ENCODE data around the gene PITPNB.

PITPNB gene

DNA sequence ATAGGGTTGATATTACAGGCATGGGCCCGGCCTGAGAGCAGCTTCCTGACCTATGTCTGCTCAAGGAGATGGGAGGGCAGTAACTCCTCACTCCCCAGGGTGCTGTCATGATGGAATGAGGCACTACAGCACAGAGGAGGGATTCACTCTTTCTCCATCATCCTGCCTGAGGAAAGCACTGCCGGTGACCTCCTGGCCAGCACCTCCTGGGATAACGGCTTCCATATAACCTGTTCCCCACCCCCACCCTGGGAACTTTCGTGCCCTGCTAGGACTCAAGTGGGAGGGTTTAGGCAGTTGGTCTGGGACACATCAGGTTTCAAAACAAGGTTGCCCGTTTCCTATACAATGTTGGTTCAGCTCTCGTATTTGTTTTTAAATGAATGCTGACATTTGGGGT lies 74.8 kb downstream of the PITPNB start:
- no peak overlapping the region for H3K4me3 ChIP-seq (ENCODE audit: low read depth, low read length)
- TF ChIP-seq, protein P1, sequence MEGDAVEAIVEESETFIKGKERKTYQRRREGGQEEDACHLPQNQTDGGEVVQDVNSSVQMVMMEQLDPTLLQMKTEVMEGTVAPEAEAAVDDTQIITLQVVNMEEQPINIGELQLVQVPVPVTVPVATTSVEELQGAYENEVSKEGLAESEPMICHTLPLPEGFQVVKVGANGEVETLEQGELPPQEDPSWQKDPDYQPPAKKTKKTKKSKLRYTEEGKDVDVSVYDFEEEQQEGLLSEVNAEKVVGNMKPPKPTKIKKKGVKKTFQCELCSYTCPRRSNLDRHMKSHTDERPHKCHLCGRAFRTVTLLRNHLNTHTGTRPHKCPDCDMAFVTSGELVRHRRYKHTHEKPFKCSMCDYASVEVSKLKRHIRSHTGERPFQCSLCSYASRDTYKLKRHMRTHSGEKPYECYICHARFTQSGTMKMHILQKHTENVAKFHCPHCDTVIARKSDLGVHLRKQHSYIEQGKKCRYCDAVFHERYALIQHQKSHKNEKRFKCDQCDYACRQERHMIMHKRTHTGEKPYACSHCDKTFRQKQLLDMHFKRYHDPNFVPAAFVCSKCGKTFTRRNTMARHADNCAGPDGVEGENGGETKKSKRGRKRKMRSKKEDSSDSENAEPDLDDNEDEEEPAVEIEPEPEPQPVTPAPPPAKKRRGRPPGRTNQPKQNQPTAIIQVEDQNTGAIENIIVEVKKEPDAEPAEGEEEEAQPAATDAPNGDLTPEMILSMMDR (IDR thresholded peaks at IDR 0.05; ENCODE audit: control insufficient read depth, extremely low read depth, insufficient read depth), result no peak
- DNase-seq (ENCODE audit: low read depth), result no peak

DNA sequence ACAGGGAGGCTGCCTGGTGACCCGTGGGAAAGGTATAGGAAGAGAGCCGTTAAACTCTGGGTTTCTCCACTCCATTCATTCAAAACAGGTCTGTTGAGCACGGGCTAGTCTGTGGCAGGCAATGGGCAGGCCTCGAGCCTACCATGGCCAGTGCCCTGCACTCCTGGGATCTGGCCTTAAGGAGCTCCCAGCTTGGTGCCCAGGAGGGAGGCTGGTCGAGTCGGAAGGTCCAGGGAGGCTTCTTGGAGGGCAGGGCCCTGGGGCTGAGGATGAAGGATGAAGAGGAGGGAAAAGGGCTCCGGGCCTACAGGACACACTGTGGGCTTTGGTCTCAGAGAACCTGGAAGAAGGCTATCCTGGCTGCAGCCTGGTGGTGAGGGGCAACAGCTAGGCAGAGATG lies 75.6 kb downstream of the PITPNB start:
- TF ChIP-seq, protein P1 (IDR thresholded peaks at IDR 0.05; ENCODE audit: control insufficient read depth, extremely low read depth, insufficient read depth), result no peak
- DNase-seq (ENCODE audit: low read depth), result no peak
- H3K4me3 ChIP-seq (ENCODE audit: low read depth, low read length), result no peak overlapping the region

DNA sequence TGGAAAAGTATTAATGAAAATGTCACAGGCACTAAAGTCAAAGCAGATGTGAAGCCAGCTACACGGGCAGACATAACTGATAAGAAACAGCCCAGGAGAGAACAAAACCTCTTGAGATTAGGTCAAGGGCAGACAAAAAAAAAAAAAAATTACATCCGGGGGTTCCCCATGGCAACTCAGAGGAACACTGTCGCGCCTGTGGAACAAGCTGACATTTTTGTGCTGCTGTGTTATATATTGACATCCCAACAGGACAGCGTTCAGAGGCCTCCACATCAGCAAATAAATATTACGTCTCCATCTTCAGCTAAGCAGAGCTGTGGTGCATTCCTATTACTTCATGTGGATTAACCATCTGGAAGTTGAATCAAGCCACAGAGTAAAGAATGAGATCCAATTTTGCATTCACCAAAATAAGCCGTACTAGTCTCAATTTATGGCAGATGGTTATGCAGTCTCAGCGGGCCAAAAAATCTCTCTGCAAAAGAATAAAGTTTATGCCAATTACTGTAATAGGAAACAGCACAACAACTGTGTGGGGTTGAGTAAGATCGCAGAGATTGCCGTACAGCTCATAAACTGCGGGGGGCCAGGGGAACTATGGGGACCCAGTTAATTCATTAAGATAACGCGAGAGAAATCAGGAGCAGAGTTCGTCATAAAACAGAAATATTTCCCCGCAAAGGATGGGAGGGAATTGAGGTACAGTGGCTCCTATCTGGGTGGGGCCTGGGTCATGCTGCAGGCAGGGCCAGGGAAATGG lies 76.2 kb downstream of the PITPNB start:
- TF ChIP-seq, protein P1 (IDR thresholded peaks at IDR 0.05; ENCODE audit: control insufficient read depth, extremely low read depth, insufficient read depth), result no peak
- no peak overlapping the region for H3K4me3 ChIP-seq (ENCODE audit: low read depth, low read length)
- DNase-seq (ENCODE audit: low read depth), result no peak

DNA sequence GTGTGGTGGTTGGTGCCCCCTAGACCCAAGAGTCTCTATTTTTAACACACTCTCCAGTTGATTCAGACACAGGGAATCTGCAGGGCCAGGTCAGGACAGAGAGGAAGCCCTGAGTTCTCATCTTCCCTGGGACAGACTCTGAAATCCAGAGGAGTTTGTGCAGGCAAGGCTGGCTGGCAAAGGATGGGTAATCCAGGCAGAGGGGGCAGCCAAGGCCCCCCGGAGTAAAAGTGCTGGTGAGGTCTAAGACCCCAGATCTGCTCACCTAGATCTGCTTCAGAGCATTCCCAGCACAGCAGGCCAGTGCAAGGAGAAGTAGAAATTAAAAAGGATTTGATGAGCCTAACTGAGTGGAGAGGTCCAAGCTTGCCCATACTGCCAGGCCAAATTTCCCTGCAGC lies 76.9 kb downstream of the PITPNB start:
- H3K4me3 ChIP-seq (ENCODE audit: low read depth, low read length), result no peak overlapping the region
- DNase-seq (ENCODE audit: low read depth), result no peak
- TF ChIP-seq, protein P1 (IDR thresholded peaks at IDR 0.05; ENCODE audit: control insufficient read depth, extremely low read depth, insufficient read depth), result no peak

DNA sequence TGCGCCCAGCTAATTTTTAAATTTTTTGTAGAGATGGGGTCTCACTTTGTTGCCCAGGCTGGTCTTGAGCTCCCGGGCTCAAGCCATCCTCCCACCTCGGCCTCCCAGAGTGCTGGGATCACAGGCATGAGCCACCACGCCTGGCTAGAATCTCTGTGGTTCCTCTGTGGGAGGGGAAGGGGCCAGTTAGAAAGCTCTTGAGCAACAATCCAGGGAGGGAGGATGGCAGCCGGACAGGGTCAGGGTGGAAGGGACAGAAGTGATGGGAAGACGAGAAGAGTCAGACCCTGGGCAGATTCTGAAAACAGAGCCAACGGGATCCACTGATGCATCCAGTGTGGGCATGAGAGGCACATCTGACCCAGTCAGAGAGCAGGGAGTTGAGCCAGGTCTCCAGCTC lies 78.6 kb downstream of the PITPNB start:
- no peak overlapping the region for H3K4me3 ChIP-seq (ENCODE audit: low read depth, low read length)
- TF ChIP-seq, protein P1 (IDR thresholded peaks at IDR 0.05; ENCODE audit: control insufficient read depth, extremely low read depth, insufficient read depth), result no peak
- no peak for DNase-seq (ENCODE audit: low read depth)

DNA sequence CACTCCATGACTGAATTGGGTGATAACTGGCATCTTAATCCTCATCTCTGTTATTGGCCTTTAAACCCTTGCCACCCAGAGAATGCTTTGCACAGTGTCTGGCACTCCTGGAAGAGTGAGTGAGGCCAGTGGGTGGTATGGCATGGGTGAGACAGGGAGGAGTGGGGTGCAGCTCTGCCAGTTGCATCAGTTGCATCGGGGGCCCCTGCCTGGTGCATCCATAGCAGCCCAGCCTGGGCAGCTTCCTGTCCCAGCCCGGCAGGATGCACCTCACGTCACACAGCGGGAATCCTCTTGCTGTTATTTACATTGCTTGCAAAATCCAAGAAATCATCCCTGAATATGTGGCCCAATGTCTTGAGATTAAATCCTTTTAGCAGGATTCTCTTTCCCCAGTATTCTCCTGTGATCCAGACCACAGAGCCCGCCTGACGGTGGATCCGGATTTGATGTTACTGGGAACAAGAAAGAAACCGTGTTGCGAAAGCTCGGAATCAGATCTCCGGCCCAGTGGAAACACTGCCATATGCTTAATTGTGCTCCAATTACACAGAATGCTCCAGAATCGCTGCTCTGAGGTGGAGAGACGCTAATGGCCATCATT lies 79.9 kb downstream of the PITPNB start:
- H3K4me3 ChIP-seq (ENCODE audit: low read depth, low read length), result no peak overlapping the region
- no peak for DNase-seq (ENCODE audit: low read depth)
- TF ChIP-seq, protein P1 (IDR thresholded peaks at IDR 0.05; ENCODE audit: control insufficient read depth, extremely low read depth, insufficient read depth), result no peak
